Superior temporal gyrus (tissue), 1 donor: Measurements from ENCODE around the gene SOX2.

ENCODE experiments used
- DNase-seq: peaks from one replicate; pipeline ENCODE4 v3.0.0-alpha.2; 2016; ENCODE audit errors: extremely low spot score

Gene SOX2

DNA sequence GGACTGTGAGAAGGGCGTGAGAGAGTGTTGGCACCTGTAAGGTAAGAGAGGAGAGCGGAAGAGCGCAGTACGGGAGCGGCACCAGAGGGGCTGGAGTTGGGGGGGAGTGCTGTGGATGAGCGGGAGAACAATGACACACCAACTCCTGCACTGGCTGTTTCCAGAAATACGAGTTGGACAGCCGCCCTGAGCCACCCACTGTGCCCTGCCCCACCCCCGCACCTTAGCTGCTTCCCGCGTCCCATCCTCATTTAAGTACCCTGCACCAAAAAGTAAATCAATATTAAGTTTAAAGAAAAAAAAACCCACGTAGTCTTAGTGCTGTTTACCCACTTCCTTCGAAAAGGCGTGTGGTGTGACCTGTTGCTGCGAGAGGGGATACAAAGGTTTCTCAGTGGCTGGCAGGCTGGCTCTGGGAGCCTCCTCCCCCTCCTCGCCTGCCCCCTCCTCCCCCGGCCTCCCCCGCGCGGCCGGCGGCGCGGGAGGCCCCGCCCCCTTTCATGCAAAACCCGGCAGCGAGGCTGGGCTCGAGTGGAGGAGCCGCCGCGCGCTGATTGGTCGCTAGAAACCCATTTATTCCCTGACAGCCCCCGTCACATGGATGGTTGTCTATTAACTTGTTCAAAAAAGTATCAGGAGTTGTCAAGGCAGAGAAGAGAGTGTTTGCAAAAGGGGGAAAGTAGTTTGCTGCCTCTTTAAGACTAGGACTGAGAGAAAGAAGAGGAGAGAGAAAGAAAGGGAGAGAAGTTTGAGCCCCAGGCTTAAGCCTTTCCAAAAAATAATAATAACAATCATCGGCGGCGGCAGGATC lies at the start of gene SOX2:
SOX2 (plus strand) TSS at position 601 of the 811 bp plus-strand sequence. CDS start 436 bp downstream, outside the sequence.
- peak; percentile 92 for DNase-seq

DNA sequence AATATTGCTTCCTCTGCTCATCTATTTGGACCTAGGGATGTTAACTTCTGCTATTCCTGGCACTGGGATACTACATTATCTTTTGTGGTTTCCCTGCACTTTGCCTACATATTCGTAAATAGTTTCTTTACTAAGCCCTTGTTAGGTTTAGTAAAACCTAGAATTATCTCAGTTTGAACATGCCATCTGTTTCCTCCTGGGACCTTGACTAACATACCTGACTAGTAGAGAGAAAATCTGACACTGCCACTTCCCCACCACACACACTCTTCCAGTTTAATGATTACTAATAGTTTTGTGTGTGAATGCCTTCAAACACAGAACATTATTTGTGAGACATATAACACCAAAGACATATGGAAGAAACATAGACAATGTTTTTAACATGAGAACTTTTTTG lies 28.2 kb upstream of the SOX2 start:
- no peak for DNase-seq

DNA sequence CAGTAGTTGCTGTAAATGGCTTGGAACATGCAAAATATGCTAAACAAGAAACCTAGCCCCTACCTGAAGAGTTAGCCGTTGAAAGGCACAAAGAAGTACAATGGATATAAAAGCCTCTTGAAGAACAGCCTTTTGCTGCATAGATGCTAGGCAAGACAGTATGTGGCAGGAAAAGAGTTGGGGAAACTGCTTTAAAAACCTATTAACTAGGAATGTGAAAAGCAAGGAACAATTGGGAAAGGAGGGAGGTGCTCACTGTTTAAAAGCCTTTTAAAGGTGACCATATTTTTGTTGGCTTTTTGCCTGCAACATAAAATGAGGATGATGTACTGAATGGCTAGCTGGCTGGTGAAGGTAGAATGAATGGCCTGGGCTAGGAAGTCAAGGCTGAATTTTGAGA lies 24.5 kb upstream of the SOX2 start:
- peak; percentile 64 for DNase-seq

DNA sequence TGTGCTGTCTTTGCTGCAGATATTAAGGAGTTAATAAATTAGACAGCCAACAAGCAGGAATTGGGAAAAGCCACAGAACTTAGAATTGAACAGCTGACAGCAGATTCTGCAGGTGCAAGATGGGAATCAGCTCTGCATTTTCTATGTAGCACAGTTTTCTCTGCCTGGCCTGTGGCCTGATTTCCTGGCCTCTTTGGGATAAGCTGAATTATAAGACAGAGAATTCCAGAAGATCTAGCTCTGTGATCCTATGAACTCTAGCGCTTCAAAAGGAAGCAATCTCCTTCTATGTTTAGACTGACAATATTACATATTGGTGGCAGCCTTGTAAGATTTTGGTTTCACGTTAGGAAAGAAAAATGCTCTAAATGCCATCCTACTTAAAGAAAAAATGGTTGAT lies 24.0 kb upstream of the SOX2 start:
- DNase-seq, result peak; percentile 77

DNA sequence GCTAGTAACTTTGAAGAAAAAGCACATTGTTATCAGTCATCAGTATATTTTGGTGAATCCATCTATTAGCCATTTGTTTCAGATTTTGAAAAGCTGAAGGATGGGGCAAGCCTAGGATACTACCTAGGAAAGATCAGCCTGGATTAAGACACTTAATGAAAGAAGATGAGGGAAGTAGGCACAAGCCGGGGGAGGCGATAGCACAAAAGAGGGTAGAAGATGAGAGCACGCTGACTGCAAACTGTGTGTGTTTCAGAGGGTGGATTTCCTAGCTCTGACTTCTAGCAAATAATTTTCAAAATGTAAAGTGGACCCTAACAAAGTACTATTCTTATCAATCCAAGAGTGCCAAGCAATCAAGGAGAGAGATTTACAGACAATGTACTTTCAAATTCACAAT lies 22.2 kb upstream of the SOX2 start:
- peak; percentile 80 for DNase-seq

DNA sequence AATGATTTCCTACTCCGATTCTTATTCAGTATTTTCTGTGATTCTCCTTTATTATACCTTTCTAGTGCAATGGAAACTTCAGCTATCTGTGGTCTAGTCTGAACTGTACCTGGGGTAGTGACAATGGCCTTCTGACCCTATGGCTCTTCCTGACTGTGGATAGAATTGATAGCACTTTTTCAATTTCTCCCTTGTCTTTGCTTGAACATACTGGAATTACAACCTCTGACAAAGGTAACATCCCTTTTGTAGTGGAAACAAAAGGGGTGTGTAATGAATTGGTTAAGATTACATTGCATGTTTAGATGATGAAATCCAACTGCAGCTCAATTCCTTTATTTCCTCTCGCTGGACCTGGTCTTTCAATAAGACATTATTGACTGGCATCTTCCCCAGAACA lies 21.0 kb upstream of the SOX2 start:
- peak; percentile 72 for DNase-seq

DNA sequence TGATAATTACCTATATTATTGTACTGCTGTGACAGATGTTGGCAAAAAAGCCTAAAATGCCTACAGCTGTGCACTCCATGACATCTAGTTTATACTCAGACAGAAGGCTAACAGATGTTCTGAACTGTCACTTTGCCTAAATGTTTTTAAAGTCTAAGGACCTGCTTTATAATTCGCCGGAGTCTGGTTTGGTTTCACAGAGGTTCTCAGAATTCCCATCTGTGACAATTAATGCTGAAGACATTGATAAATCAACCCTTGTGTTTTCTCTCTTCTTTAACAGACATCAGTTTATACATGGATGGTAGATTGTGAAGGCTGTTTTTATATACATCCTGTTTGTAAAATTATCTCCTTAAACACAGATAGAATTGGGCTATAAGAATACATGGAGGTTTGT lies 19.8 kb upstream of the SOX2 start:
- DNase-seq, result peak; percentile 77

DNA sequence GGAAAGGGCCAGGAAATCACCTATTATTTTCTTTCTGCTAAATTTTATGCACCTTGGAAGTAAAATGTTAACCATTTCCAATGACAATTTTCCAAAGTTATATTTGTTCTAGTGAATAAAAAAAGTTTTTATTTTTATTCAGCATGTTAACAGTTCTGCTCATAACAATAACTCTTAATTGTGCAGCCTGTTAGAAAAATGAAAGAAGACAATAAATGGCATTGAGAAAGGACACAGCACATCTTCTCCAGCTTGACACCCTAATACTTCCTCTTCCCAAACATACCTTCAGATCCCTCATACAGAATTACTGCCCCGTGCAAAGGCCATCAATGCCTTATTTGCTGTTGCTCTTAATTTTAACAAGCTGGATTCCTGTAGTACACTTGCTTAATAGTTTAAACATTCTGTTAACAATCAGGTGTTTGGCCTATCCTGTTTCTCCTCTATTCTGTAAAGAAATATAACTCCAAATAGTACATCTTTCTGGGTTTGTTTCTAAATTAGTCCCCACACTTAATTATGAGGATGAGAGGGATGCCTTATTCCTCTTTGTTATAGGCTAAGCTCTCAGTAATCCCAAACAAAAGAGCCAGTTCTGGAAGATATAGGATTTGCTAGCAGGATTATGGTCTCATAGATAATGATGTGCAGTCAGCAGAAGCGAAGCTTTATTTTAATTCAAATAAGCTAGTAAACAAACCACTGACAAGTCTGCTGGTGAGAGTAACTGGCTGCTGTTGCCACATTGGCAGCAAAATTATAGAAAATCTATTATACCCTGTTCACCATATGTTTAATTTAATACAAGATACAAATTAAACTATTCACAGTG lies 19.2 kb upstream of the SOX2 start:
- DNase-seq, result peak; percentile 79

DNA sequence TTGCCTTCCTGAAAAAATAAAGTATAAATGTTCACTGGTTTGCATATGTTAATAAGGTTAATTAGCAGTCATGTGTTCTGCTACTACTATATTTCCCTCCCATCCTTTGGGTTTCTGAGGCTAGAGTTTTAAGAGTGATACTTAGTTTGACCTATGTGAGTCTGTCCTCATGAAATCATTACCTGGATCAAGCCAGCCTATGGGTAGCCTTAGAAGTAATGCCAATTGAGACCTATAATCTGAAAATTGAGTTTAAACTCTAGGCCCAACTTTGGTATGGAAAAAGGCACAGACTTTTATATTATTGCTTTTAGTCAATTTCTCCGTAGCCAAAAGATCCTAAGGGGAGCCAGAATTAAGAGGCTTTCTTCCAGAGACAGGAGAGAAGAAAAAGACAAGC lies 18.4 kb upstream of the SOX2 start:
- DNase-seq, result peak; percentile 71

DNA sequence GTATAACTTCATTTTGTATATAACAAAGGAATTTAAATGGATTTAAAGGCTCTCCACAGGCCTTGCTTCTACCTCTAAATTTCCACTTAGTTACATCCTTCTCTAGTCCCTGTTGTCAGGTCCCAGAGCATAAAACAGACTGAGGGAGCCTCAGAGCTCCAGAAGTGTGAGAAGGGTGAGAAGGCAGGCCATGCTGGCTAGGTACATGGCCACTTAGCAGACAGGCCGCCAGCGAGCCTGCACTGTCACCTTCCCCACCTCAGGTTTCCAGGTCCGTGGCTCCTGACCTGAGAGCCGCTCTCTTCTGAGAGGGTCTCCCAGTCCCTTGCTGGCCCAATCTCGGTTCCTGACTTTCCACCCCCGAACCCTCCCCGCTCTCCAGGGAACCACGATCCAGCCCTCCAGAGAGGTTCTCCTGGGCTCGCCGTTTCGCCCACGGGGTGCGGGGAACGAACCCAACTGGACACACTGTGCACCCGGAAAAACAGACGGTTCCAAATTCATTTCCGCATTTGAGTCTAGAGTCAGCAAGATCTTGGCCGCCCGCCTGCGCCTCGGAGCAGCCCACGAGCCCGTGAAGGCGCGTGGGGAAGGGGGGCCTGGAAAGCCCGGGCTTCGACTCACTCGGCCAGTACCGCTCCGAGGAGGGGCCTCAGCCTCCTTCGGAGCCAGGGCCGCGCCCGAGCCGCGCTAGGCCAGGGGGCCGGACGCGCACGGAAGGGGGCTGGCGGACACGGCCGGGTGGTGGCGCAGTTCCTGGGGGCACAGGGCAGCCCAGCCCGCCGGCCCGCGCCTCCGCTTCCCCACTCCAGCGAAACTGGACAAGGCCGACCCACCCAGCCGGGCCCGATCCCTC lies 16.7 kb upstream of the SOX2 start:
- peak; percentile 54 for DNase-seq

DNA sequence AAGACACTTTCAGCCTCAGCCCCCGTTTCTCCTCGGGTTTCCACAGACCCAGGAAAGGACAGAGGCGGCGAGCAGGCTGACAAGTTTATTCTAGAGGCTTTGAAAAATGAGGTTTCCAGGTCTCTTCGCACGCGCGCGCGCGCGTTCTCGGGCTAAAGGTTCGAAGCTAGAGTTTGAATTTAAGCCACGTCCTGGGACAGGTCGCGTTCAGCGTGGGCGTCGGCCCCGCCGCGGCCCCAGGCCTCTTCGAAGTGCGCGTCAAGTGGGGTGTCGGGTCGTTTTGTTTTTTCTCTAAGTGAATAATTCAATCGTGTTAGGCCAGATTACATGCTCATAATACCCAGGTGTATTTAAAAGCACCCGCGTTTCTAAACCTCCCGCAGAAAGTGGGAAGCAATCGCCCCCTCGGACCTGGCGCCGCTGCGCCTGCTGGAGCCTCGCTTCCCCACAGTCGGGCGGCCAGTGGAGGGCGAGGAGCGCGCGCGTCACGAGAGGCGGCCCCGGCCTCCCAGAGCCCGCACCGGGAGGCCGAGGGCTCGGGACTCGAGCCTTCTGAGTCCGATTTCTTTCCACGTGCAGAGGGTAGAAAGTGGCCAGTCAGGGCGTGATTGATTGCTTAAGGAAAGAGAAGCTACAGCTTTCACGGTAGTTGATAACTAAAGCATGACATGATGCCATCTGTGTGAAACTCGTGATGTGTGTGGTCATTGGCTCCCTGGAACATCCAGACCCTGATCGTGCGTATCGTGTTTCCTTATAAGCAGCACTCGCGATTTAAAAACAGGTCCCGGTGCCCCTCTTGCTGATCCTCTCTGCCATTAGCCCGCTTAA lies 15.8 kb upstream of the SOX2 start:
- peak; percentile 87 for DNase-seq

DNA sequence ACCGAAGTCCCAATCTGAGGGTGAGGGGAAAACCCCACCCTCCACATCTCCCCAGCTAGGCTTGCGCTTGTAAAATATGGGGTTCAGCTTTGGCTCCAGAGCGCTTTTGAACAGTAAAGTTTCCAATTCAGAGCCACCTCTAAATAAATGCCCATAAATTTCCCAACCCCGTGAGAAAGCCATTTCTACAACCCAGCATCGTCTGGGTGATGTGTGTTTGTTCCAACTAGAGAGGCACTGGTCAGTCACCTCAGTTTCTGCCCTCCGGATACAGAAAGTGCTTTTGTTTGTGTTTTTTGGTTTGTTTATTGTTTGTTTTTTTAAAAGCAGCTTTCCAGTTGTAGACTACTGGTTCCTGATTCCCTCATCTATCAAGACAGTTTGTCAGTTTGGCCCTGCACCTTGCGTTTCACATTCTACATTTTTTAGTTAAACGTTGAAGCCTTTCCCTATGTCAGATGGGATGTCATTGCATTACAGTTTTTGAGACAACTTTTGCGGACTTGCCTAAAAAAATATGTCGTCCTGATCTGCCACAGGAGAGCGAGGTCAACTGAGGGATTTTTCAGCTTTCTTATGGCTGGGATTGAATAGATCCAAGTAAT lies 15.0 kb upstream of the SOX2 start:
- peak; percentile 73 for DNase-seq

DNA sequence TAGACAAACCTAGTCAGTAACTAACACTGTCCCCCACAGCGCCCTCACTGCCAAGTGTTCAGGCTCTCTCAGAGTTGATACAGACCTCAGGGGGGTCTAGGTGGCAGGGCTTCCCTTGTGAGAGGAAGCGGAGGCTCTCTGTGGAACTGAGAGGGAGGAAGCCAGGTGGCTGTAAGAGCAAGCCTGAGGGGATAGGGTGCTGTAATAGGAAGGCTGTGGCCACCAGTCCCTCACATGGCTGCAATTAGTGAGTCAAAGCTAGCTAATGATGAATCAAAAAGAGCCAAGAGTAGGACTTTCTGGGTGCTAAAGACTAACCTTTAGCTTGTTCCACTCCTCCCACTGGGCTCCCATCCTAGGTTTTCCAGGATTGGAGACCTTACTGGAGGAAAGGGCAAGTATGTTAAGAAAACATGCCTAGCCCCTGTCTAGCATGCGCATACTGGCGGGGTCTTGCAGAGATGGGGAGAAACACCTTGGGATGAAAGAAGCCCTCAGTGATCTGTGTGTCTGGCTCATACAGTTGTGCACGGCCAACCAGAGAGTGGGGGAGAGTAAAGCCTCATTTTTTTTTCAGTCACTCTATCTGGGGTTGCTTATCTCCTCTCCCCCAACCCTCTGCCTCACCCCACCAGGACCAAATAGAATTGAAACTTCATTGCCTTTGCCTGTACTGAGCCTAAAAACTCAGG lies 13.3 kb upstream of the SOX2 start:
- DNase-seq, result peak; percentile 89

DNA sequence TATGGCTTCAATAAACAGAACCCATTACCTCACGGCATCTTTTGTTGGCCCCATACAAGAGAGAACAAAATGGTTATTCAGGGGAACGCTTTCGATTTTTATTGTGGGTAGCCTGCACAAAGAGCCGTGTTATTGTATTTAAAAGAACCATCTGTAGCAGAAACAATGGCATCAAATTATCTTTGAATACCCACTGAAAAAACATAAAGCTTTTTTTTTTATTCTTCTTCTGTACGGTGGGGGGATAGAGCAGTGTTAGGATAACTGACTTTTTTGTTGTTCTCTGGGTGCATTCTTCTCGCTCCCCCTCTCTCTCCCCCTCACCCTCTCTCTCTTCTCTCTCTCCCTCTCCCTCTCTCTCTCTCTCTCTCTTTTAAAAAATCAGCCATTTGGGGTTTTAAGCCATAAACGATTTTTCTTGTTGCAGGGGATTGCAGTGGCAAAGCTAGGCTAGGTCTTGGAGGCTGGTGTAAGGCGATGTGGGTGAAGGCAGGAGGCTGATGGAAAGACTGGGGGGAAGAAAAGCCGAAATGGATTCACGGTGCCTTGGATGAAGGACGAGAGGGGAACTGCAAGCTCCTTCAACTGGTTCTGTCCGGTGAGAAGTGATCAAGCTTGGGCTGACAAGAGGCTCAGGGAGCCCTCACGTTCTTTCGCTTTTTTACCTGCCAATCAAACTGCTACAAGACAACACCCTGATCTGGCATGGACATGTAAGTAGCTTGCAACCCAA lies 12.4 kb upstream of the SOX2 start:
- DNase-seq, result peak; percentile 97

DNA sequence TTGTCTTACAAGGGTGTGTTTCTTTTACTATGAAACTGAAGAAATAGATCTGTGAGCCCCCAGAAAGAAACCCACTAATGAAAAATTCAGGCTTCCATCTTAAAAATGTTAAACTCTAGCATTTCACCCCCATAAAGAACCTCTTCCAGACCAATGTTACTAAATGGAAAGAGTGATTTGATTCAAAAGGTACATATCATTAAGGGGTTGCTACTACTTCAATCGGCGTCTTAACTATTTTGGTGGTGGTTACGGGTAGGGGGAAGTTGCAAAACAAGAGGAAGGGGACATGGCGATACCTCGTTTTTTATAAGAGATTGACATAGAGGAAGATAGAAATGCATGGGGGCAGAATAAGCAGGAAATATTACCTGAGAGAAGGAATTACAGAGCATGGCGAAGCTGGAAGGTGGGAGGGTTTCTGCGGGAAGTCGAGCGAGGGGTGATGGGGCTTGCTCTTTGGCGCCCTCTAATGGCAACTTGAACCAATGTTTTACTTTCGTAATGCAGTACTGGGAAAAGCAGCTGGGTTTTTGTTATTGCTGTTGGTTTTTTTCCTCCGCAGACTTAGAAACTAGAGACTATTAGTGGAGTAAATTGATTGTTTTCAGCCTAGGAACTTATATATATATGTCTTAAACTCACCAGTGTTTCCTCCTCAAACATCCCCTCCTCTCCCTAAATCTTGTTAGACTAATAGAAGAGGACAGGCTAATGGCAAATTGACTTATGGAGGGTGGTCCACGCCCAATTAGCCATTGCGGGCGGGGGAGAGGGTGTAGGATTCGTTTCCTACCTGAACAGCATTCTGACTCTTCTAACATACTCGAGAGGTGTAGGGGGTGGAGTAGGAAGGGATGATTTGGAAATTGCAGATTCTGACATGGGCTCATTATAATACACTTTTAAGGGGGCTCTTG lies 11.3 kb upstream of the SOX2 start:
- DNase-seq, result peak; percentile 97

DNA sequence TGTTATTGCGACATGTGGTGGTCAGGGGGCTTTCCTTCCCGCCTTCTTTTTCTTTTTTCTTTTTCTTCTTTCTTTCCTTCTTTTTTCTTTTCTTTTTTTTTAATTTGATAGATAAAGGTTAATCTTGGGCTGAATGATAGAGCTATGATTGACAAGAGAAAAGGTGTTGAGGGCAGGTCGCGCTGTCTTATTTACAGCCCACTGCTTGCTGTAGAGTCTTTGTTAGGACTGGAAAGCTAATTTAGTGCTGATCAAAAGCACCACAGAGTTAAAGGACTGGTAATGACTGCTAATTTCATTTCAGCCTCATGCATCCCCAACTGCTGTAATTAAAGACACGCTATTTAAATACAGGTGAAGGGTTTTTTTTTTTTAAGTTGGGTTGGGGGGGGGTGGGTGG lies 10.6 kb upstream of the SOX2 start:
- no peak for DNase-seq

DNA sequence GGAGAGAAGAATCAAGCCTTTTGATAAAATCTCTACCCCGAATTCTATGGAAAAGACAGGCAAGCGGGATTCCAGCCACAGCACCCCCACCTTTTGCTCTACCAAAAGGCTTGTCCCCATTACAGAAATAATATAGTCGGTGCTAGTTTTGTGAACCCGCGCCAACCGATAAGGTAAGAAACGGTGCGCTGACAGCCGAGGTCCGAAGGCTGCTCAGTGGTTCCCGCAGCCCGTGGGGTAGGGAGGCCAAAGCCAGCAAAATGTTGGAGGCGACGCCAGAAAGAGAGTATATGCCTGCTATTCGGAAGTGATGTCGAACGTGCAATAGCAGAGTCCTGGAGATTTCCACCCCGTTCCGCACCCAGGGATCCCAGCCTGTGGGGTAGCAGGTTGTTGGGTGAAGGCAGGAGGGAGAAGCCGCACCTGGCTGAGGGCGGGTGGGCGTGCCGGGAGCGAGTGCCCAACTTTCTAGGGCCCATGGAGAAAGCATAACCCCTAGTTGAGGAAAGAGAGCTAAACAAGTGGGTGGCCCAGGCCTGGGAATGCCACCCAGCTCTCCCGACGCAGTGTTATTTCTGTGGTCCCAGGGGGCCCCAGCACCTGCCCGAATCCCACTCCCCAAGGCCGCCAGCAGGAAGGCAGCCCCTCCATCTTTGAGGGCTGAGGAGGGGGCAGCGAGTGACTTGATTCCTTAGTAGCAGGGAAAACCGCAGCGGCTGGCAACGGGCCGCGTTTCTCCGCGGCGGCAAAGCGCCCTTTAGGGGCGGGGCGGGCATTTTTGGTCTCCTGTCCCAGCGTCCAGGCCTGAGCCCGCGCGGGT lies 7.9 kb upstream of the SOX2 start:
- DNase-seq, result no peak
